Glutamatergic neuron (in vitro differentiated cells): ENCODE data around the gene CACNA2D1. TPM values are rescaled to one million over a fixed set of nuclear protein-coding genes. Genes with fewer than 3 reads are reported as not detected.

ENCODE experiments used
- DNase-seq: peaks from one replicate; pipeline ENCODE4 v3.0.0; 2022
- H3K27ac Mint-ChIP-seq: one replicate; pipeline ENCODE4 v1.8.0; 2020; ENCODE audit warnings: mild to moderate bottlenecking, mixed read lengths, inconsistent platforms; ENCODE audit not compliant: unreplicated experiment
- H3K27me3 Mint-ChIP-seq: one replicate; pipeline ENCODE4 v1.8.0; 2020; ENCODE audit warnings: mild to moderate bottlenecking, moderate library complexity, mixed read lengths, inconsistent platforms; ENCODE audit not compliant: unreplicated experiment
- H3K36me3 Mint-ChIP-seq: one replicate; pipeline ENCODE4 v1.8.0; 2020; ENCODE audit warnings: mild to moderate bottlenecking, mixed read lengths, inconsistent platforms; ENCODE audit not compliant: unreplicated experiment
- H3K4me1 Mint-ChIP-seq: one replicate; pipeline ENCODE4 v1.8.0; 2020; ENCODE audit warnings: mild to moderate bottlenecking, low read depth, mixed read lengths, inconsistent platforms; ENCODE audit not compliant: unreplicated experiment
- H3K4me3 Mint-ChIP-seq: one replicate; pipeline ENCODE4 v1.8.0; 2020; ENCODE audit warnings: mild to moderate bottlenecking, mixed read lengths, inconsistent platforms; ENCODE audit not compliant: unreplicated experiment
- H3K9me3 Mint-ChIP-seq: one replicate; pipeline ENCODE4 v1.8.0; 2020; ENCODE audit warnings: mild to moderate bottlenecking, moderate library complexity, mixed read lengths, inconsistent platforms; ENCODE audit not compliant: unreplicated experiment
- total RNA-seq: library from RNA; stranded (reverse); fragmentation: NEBNext Ultra II Directional; extraction: Animal tissue kit (Norgen Biotek cat#: 25700); gene quantifications from one replicate; pipeline ENCODE4 v1.2.1, GENCODE V29; 2021; ENCODE audit not compliant: unreplicated experiment
- TF ChIP-seq, protein P1 (sequence below): fragments of 200-600 bp; sonication (generic); IDR thresholded peaks from one replicate; pipeline ENCODE4 v1.5.0; 2021; ENCODE audit not compliant: partially characterized antibody, unreplicated experiment

The CACNA2D1 gene
- total RNA-seq, 1 donor from 2014 or later: 258 TPM

DNA sequence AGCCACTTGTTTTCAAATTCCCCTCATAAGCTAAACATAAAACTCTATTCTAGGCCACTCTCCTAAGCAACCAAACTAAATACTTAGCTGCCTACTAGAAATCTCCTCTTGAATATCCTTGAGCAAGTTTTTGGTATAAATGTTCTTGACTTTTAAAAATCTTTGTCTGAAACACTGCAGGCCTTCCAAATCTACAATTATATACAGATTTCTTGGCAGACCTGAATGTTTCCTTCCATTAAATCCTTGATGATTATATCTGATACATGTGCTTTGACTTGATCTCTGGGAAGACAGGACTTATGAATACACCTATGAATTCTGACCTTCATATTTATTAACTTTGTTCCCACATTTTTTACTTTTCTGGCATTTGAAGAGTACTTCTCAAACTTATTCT, 314.5 kb downstream of the CACNA2D1 start:
- TF ChIP-seq, protein P1, sequence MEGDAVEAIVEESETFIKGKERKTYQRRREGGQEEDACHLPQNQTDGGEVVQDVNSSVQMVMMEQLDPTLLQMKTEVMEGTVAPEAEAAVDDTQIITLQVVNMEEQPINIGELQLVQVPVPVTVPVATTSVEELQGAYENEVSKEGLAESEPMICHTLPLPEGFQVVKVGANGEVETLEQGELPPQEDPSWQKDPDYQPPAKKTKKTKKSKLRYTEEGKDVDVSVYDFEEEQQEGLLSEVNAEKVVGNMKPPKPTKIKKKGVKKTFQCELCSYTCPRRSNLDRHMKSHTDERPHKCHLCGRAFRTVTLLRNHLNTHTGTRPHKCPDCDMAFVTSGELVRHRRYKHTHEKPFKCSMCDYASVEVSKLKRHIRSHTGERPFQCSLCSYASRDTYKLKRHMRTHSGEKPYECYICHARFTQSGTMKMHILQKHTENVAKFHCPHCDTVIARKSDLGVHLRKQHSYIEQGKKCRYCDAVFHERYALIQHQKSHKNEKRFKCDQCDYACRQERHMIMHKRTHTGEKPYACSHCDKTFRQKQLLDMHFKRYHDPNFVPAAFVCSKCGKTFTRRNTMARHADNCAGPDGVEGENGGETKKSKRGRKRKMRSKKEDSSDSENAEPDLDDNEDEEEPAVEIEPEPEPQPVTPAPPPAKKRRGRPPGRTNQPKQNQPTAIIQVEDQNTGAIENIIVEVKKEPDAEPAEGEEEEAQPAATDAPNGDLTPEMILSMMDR: no peak
- Mint-ChIP-seq H3K9me3 (peaks cover 10% of the 10 kb centered on the region), H3K27me3 (peaks cover 7% of the 10 kb centered on the region), H3K4me3 (no peak overlapping the region), H3K36me3 (peaks cover 5% of the 10 kb centered on the region), H3K27ac (no peak overlapping the region), H3K4me1 (peaks cover 15% of the 10 kb centered on the region)
- no peak for DNase-seq

- H3K4me1 Mint-ChIP-seq: peaks cover 15% of the 10 kb centered on the region
- peaks cover 5% of the 10 kb centered on the region for H3K36me3 Mint-ChIP-seq
- no peak overlapping the region for H3K4me3 Mint-ChIP-seq
- H3K9me3 Mint-ChIP-seq: peaks cover 11% of the 10 kb centered on the region
- peaks cover 7% of the 10 kb centered on the region for H3K27me3 Mint-ChIP-seq
- DNase-seq: no peak
- no peak overlapping the region for H3K27ac Mint-ChIP-seq
- TF ChIP-seq, protein P1: no peak
Measured at GRCh38 chr7:82128546-82128945, 315.0 kb downstream of the CACNA2D1 start.

DNA sequence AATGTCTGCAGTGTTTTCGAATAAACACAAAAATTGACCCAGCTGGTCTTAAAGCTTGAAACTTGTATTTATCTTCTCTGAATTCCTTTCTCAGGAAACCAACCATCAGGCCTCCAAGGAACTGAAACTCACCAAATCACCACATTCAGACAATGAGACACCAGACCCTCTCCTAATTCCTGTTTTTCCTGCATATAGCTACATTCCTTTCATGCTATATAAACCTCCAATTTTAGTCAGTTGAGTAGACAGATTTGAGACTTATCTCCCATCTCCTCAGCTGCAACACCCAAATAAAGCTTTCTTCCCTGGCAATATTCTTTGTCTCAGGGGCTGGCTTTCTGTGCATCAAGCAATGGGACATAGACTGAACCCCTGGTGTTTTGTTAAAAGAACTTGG, 317.0 kb downstream of the CACNA2D1 start:
- H3K27me3 Mint-ChIP-seq: peaks cover 7% of the 10 kb centered on the region
- H3K36me3 Mint-ChIP-seq: peaks cover 5% of the 10 kb centered on the region
- H3K9me3 Mint-ChIP-seq: peaks cover 12% of the 10 kb centered on the region
- TF ChIP-seq, protein P1: no peak
- H3K27ac Mint-ChIP-seq: peak overlapping the region; percentile 85
- DNase-seq: no peak
- peaks cover 15% of the 10 kb centered on the region for H3K4me1 Mint-ChIP-seq
- peak overlapping the region; percentile 69 for H3K4me3 Mint-ChIP-seq

DNA sequence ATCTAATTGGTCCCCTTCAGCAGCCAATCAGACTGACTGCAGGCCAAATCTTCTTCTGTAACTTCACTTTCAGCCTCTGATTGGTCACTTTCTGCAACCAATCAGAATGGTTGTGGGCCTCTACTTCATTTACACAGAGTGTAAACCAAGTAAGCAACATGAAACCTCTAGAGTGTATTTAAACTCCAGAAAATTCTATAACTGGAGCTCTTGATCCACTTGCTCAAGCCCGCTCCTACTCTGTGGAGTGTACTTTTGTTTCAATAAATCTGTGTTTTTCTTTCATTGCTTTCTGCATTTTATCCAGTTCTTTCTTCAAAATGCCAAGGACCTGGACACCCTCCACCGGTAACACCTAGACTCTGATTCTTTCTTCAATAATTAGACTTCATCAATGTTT, 319.1 kb downstream of the CACNA2D1 start:
- Mint-ChIP-seq H3K9me3 (peaks cover 15% of the 10 kb centered on the region), H3K4me1 (peaks cover 15% of the 10 kb centered on the region), H3K4me3 (no peak overlapping the region), H3K36me3 (peaks cover 5% of the 10 kb centered on the region), H3K27me3 (peaks cover 7% of the 10 kb centered on the region), H3K27ac (no peak overlapping the region)
- DNase-seq: no peak
- TF ChIP-seq, protein P1: no peak

DNA sequence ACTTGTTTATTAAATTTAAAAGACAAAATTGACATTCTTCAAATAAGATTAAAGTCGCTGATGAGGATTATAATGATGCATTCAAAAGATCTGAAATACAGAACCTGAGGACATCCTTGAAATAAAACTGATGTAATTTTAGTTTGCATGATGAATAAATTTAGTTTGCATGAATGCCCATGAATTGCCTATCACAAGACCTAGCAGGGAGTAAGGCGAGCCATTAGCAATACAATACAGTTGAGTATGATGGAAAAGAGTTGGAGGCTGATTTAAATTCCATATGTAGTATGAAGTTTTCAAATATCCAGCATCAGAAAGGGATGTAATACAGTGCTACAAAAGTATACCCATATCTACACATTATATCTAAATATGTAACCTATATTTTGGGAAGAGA, 321.3 kb downstream of the CACNA2D1 start:
- H3K27ac Mint-ChIP-seq: no peak overlapping the region
- H3K9me3 Mint-ChIP-seq: peaks cover 15% of the 10 kb centered on the region
- no peak for DNase-seq
- H3K4me1 Mint-ChIP-seq: peaks cover 16% of the 10 kb centered on the region
- TF ChIP-seq, protein P1: no peak
- peaks cover 5% of the 10 kb centered on the region for H3K27me3 Mint-ChIP-seq
- peaks cover 5% of the 10 kb centered on the region for H3K36me3 Mint-ChIP-seq
- no peak overlapping the region for H3K4me3 Mint-ChIP-seq
